NT2/D1 (cell line): ENCODE data around the gene THSD7A.

Experiments used
- YY1 ChIP-seq: IDR thresholded peaks from 2 replicates; pipeline ENCODE4 v1.6.1; 2011; ENCODE audit not compliant: insufficient read length, insufficient read depth
- ZNF274 ChIP-seq: IDR thresholded peaks from 2 replicates; pipeline ENCODE4 v1.6.1; 2011; ENCODE audit warnings: mild to moderate bottlenecking, low read depth, low read length

- TF ChIP-seq YY1 (no peak), ZNF274 (no peak)
Measured at GRCh38 chr7:11516328-11516727, 315.7 kb downstream of the THSD7A start.
